ENCODE data around the gene PRDM16. TPM values are rescaled to one million over a fixed set of nuclear protein-coding genes. Genes with fewer than 3 reads are reported as not detected.

PRDM16 gene
- total and polyA plus RNA-seq, 2 of the 13 experiments (the other 11 are each of a cell fraction or from before 2014, with no cell fraction given) = 0.15 to 0.81 TPM

DNA sequence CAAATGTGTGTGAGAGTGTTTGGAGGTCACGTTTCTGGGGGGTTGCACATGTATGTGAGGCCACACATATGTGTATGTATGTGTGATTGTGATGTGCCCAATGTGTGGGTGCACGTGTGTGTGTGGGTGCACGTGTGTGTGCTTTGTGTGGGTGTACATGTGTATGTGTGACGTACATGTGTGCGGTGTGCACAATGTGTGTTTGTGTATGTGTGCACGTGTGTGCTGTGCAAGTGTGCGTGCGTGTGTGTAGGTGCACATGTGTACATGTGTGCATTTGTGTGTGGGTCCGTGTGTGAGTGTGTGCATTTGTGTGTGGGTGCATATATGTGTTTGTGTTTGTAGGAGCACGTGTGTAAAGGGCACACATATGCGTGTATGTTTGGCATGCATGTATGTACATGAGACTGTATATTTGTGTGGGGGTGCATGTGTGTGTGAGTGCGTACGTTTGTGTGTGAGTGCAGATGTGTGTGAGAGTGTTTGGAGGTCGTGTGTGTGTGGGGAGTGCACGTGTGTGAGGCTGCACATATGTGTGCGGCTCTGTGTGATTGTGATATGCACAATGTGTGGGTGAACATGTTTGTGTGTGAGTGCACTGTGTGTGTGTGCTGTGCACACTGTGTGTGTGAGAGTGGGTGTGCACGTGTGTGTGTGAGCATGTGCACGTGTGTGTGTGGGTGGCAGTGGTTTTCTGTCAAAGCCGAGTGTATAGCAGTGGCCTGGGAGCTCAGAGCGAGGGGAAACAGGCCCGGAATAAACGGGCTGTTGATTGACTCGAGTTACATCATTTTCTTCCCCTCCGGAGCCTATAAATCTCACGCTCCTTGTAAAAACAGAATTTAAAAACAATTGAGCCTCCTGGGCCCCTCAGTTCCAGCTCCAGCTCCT lies 252.8 kb downstream of the PRDM16 start (continued):
- TF ChIP-seq ZXDC (CRISPR knock-in tag; IDR thresholded peaks at IDR 0.05) (no peak), HMGXB3 (CRISPR knock-in tag; IDR thresholded peaks at IDR 0.05; ENCODE audit: borderline replicate concordance) (no peak), ZNF775 (CRISPR knock-in tag; IDR thresholded peaks at IDR 0.05; ENCODE audit: borderline replicate concordance) (no peak), ZNF788 (CRISPR knock-in tag; IDR thresholded peaks at IDR 0.05; ENCODE audit: borderline replicate concordance) (peak; percentile 69; the same call in 1 of the 2 replicates), KDM3A (CRISPR knock-in tag; IDR thresholded peaks at IDR 0.05; ENCODE audit: low read depth) (no peak), JUND (CRISPR knock-in tag; IDR thresholded peaks at IDR 0.05) (peak; percentile 63), ZNF24 (IDR thresholded peaks at IDR 0.05) (no peak), CSRNP2 (CRISPR knock-in tag; conservative IDR thresholded peaks at IDR 0.05; ENCODE audit: low read depth) (no peak; the same call in 1 of the 2 replicates), DNMT1 (CRISPR knock-in tag; IDR thresholded peaks at IDR 0.05) (peak; percentile 32; the same call in 1 of the 2 replicates), RXRA (CRISPR knock-in tag; IDR thresholded peaks at IDR 0.05) (no peak), ZNF547 (CRISPR knock-in tag; IDR thresholded peaks at IDR 0.05) (no peak)
- TF ChIP-seq, protein P1, sequence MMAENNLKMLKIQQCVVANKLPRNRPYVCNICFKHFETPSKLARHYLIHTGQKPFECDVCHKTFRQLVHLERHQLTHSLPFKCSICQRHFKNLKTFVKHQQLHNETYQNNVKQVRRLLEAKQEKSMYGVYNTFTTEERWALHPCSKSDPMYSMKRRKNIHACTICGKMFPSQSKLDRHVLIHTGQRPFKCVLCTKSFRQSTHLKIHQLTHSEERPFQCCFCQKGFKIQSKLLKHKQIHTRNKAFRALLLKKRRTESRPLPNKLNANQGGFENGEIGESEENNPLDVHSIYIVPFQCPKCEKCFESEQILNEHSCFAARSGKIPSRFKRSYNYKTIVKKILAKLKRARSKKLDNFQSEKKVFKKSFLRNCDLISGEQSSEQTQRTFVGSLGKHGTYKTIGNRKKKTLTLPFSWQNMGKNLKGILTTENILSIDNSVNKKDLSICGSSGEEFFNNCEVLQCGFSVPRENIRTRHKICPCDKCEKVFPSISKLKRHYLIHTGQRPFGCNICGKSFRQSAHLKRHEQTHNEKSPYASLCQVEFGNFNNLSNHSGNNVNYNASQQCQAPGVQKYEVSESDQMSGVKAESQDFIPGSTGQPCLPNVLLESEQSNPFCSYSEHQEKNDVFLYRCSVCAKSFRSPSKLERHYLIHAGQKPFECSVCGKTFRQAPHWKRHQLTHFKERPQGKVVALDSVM (CRISPR knock-in tag; IDR thresholded peaks at IDR 0.05) = no peak
- TF ChIP-seq, protein P2, sequence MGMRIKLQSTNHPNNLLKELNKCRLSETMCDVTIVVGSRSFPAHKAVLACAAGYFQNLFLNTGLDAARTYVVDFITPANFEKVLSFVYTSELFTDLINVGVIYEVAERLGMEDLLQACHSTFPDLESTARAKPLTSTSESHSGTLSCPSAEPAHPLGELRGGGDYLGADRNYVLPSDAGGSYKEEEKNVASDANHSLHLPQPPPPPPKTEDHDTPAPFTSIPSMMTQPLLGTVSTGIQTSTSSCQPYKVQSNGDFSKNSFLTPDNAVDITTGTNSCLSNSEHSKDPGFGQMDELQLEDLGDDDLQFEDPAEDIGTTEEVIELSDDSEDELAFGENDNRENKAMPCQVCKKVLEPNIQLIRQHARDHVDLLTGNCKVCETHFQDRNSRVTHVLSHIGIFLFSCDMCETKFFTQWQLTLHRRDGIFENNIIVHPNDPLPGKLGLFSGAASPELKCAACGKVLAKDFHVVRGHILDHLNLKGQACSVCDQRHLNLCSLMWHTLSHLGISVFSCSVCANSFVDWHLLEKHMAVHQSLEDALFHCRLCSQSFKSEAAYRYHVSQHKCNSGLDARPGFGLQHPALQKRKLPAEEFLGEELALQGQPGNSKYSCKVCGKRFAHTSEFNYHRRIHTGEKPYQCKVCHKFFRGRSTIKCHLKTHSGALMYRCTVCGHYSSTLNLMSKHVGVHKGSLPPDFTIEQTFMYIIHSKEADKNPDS (CRISPR knock-in tag; IDR thresholded peaks at IDR 0.05) = no peak
